Transverse colon (tissue), 4 donors: Measurements from ENCODE around the gene MTO1. TPM values are rescaled to one million over a fixed set of nuclear protein-coding genes. Genes with fewer than 3 reads are reported as not detected.

Source experiments
- DNase-seq: peaks from one replicate; pipeline ENCODE4 v3.0.0-alpha.2; 2019
- H3K27ac ChIP-seq, 4 donors: fragments of 200-600 bp; sonication (generic); 2 replicates each; pipeline ENCODE4 v1.5.1; 2016 to 2018; ENCODE audit warnings: inconsistent platforms in 4 of 4
- H3K27me3 ChIP-seq: fragments of 200-600 bp; sonication (generic); 2 replicates; pipeline ENCODE4 v1.5.1; 2017; ENCODE audit warnings: inconsistent platforms
- H3K36me3 ChIP-seq, 4 donors: fragments of 200-600 bp; sonication (generic); 2 replicates each; pipeline ENCODE4 v1.5.1; 2017 to 2019; ENCODE audit warnings: inconsistent platforms in 4 of 4
- H3K4me1 ChIP-seq, 4 donors: fragments of 200-600 bp; sonication (generic); 2 replicates each; pipeline ENCODE4 v1.5.1; 2017 to 2020; ENCODE audit warnings: inconsistent platforms in 4 of 4
- H3K4me3 ChIP-seq, 4 donors: fragments of 200-600 bp; sonication (generic); 1 replicate in 1 of 4; 2 replicates in 3 of 4; pipeline versions ENCODE4 v1.5.1 to v1.6.1; 2017 to 2019; ENCODE audit warnings: inconsistent platforms in 4 of 4
- H3K9me3 ChIP-seq, 2 donors: fragments of 200-600 bp; sonication (generic); 2 replicates each; pipeline ENCODE4 v1.5.1; 2017 to 2019; ENCODE audit warnings: inconsistent platforms in 2 of 2
- CTCF ChIP-seq, 5 experiments: fragments of 200-600 bp in 3 of 5; fragments of 450-650 bp in 2 of 5; sonication (generic) in 3 of 5; IDR thresholded peaks; 1 replicate in 2 of 5; 2 replicates in 3 of 5; pipeline ENCODE4 v1.5.1; 2016 to 2017; ENCODE audit warnings: antibody characterized with exemption in 5 of 5, inconsistent platforms in 3 of 5, mild to moderate bottlenecking in 2 of 5, moderate library complexity in 1 of 5
- EP300 ChIP-seq: sonication (generic); formaldehyde crosslinking; IDR thresholded peaks from one replicate; pipeline ENCODE4 v1.6.1; 2017; ENCODE audit warnings: antibody characterized with exemption, low read depth
- POLR2A ChIP-seq: fragments of 450-650 bp; IDR thresholded peaks from one replicate; pipeline ENCODE4 v1.6.1; 2016; ENCODE audit warnings: antibody characterized with exemption, mild to moderate bottlenecking, moderate library complexity
- POLR2AphosphoS5 ChIP-seq, 3 donors: sonication (generic); formaldehyde crosslinking; IDR thresholded peaks; one replicate each; pipeline ENCODE4 v1.6.1; 2016; ENCODE audit warnings: antibody characterized with exemption in 3 of 3
- WGBS, 2 donors: methylation state at CpG; one replicate each; pipeline ENCODE4 v1.1.5; 2018; ENCODE audit warnings: low coverage in 1 of 2; 5-methylcytosine and 5-hydroxymethylcytosine counted together
- in situ Hi-C, 4 donors: fragments of 200-750 bp; cut with MboI; loops; one replicate each; pipeline versions ENCODE4 v1.15.0 to v1.15.1; 2017; ENCODE audit warnings: low sequenced_read_pairs in 3 of 4, low pct_ligation_motif_present in 1 of 4, low pct_unique_long_range_greater_than_20kb in 1 of 4
- intact Hi-C: fragments of 100-400 bp; cut with DNase I; formaldehyde crosslinking; loops from one replicate; pipeline ENCODE4 v1.15.1; 2023; ENCODE audit warnings: low total_unique reads
- total RNA-seq, 4 donors: library from RNA; depleted of rRNA; stranded (reverse); fragments of >200 nt; gene quantifications; one replicate each; pipeline ENCODE4 v1.1.0, GENCODE V29; 2016

Gene MTO1
- total RNA-seq, 4 donors from 2014 or later: 9.6 to 27.7 (median 22.2) TPM

- in situ Hi-C loops: no loop called here
- H3K27ac ChIP-seq: no peak overlapping the region
- no peaks in the 10 kb centered on the region for H3K4me1 ChIP-seq
- H3K36me3 ChIP-seq: peaks cover 0 to 61% (median 21%) of the 10 kb centered on the region in 4 donors
- TF ChIP-seq POLR2AphosphoS5 (IDR thresholded peaks at IDR 0.05) (no peak), EP300 (no peak), POLR2A (no peak), CTCF (IDR thresholded peaks at IDR 0.05) (no peak)
- H3K9me3 ChIP-seq: peaks cover 0 to 2% of the 10 kb centered on the region in 2 donors
- no peak overlapping the region for H3K4me3 ChIP-seq
- intact Hi-C loops: no loop called here
- 99% methylated on average over 7 of the region's 7 CpGs; no CpG with 5 or more reads in 1 of the 2 donors for WGBS, 2 donors
- no peaks in the 10 kb centered on the region for H3K27me3 ChIP-seq
- DNase-seq: no peak
Measured at GRCh38 chr6:73487473-73487872, 25.9 kb downstream of the MTO1 start.

- no peak for TF ChIP-seq POLR2A
- TF ChIP-seq CTCF (IDR thresholded peaks at IDR 0.05): no peak
- no peak for TF ChIP-seq POLR2AphosphoS5 (IDR thresholded peaks at IDR 0.05)
- no peak for TF ChIP-seq EP300
- Histone ChIP-seq H3K36me3 (peaks cover 0 to 58% (median 25%) of the 10 kb centered on the region in 4 donors), H3K9me3 (peaks cover 0 to 2% of the 10 kb centered on the region in 2 donors), H3K4me1 (no peaks in the 10 kb centered on the region), H3K27ac (no peak overlapping the region), H3K4me3 (no peak overlapping the region), H3K27me3 (no peaks in the 10 kb centered on the region)
- intact Hi-C loops (no loop called here), in situ Hi-C loops (no loop called here)
- DNase-seq: no peak
Measured at GRCh38 chr6:73491377-73491776, 29.8 kb downstream of the MTO1 start.

DNA sequence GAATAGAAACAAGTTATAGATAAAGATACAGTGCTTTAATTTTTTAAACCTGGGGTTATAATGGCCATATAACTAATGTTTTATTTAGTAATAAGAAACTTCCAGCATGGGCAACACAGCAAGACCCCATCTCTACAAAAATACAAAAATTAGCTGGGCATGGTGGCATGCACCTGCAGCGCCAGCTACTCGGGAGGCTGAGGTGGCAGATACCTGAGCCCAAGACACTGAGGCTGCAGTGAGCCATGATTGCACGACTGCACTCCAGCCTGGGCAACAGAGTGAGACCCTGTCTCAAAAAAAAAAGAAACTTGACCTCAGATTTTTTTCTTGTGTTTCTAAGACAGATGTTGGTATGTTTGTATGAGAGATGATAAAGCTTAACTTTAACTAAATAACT is 36.4 kb downstream of the MTO1 start:
- H3K27me3 ChIP-seq: no peaks in the 10 kb centered on the region
- H3K36me3 ChIP-seq: peaks cover 0 to 65% (median 30%) of the 10 kb centered on the region in 4 donors
- intact Hi-C loops: no loop called here
- no peak overlapping the region for H3K4me3 ChIP-seq
- no peaks in the 10 kb centered on the region for H3K4me1 ChIP-seq
- DNase-seq: no peak
- 87 to 96% methylated on average over 3 of the region's 3 CpGs for WGBS, 2 donors
- no peak overlapping the region for H3K27ac ChIP-seq
- in situ Hi-C loops: no loop called here
- TF ChIP-seq EP300 (no peak), POLR2A (no peak), POLR2AphosphoS5 (IDR thresholded peaks at IDR 0.05) (no peak), CTCF (IDR thresholded peaks at IDR 0.05) (no peak)
- no peaks in the 10 kb centered on the region for H3K9me3 ChIP-seq

DNA sequence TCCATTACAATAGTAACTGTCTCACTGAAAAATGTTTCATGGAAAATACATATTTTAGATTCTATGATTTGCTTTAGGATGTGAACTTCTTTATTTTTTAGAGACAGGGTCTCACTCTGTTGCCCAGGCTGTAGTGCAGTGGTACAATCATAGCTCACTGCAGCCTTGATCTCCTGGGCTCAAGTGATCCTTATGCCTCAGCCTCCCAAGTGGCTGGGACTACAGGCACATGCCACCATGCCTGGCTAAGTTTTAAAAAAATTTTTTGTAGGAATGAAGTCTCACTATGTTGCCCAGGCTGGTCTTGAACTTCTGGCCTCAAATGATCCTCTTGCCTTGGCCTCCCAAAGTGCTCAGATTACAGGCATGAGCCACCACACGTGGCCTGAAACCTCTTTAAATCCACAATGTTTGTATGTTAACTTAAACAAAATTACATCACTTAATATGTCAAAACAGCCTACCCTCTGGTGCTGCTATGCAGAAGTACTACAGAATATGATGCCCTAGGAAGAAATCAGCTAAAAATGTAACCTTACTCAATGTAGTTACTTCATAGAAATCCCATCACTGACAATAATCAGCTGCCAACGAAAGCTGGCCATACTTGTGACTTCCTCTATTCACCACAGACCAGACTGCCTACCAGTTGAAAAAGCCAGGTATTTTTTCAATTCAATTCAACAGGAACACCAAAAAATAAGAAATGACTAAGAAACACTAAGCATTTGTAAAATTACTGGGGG is 41.7 kb downstream of the MTO1 start:
- Histone ChIP-seq H3K4me1 (no peaks in the 10 kb centered on the region), H3K27ac (no peak overlapping the region), H3K4me3 (no peak overlapping the region), H3K36me3 (peaks cover 0 to 33% (median 13%) of the 10 kb centered on the region in 4 donors), H3K9me3 (no peaks in the 10 kb centered on the region), H3K27me3 (no peaks in the 10 kb centered on the region)
- 57 to 68% methylated on average over 1 to 2 of the region's 2 CpGs for WGBS, 2 donors
- no peak for TF ChIP-seq EP300
- no peak for TF ChIP-seq POLR2AphosphoS5 (IDR thresholded peaks at IDR 0.05)
- TF ChIP-seq CTCF (IDR thresholded peaks at IDR 0.05): no peak
- no peak for TF ChIP-seq POLR2A
- intact Hi-C loops (no loop called here), in situ Hi-C loops (loop anchor here in 3 of 4 donors (10.0 to 25.0 kb wide), 2 partner anchors 109 to 122 kb away; no protein-coding TSS in a partner anchor)
- no peak for DNase-seq
